ENCODE data around the gene TIMP2.

DNA sequence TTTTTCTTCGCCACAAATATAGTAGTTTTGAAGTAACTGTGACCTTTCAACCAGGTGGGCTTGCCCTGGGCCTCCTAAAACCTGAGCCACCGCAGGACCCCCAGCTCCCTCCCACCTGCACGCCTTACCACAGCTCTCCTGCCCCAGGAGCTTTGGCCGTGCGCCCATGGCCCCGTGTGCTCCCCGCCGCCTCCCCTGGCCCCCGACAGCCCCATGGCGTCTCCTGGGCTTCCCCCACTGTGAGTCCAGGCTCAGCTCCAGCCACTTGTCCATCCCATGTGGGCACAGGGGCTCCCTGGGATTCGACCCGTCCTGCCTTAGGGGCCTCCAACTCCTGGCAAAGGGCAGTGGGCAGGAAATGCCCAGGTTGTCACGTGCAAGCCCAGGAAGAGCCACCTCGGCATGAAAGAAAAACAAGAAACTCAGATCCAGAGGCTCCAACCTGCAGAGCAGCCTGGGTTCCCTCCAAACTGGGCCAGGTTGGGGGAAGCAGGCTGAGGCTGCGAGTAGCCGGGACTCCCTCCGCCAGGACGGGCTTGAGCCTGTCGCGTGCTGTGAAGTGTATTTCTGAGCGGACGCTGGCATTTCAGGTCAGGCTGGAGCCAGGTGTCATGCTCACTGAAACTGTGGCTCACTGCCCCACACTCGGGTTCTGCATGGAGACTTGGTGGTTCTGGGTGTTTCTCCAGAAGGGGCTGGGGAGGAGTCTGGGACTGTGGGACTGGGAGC, 48.8 kb upstream of the TIMP2 start:
- TF ChIP-seq, protein P1, sequence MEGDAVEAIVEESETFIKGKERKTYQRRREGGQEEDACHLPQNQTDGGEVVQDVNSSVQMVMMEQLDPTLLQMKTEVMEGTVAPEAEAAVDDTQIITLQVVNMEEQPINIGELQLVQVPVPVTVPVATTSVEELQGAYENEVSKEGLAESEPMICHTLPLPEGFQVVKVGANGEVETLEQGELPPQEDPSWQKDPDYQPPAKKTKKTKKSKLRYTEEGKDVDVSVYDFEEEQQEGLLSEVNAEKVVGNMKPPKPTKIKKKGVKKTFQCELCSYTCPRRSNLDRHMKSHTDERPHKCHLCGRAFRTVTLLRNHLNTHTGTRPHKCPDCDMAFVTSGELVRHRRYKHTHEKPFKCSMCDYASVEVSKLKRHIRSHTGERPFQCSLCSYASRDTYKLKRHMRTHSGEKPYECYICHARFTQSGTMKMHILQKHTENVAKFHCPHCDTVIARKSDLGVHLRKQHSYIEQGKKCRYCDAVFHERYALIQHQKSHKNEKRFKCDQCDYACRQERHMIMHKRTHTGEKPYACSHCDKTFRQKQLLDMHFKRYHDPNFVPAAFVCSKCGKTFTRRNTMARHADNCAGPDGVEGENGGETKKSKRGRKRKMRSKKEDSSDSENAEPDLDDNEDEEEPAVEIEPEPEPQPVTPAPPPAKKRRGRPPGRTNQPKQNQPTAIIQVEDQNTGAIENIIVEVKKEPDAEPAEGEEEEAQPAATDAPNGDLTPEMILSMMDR (IDR thresholded peaks at IDR 0.05 in 4 of 5, conservative IDR thresholded peaks at IDR 0.05 in 1 of 5), result no peak
- no peak for TF ChIP-seq POLR2A (IDR thresholded peaks at IDR 0.05)
